Left renal pelvis (tissue), 4 donors: ENCODE data around the gene ABI1. TPM values are rescaled to one million over a fixed set of nuclear protein-coding genes. Genes with fewer than 3 reads are reported as not detected.

Source experiments
- DNase-seq, 4 donors: peaks; one replicate each; pipeline ENCODE4 v3.0.0-alpha.2; 2013; ENCODE audit warnings: low read depth in 4 of 4, low spot score in 3 of 4
- polyA plus RNA-seq, 4 donors: library from polyadenylated mRNA; unstranded; fragments of 120-200 nt; gene quantifications; one replicate each; pipeline ENCODE4 v1.2.1, GENCODE V29; 2013; ENCODE audit not compliant: insufficient read length in 4 of 4

ABI1 gene
- polyA plus RNA-seq, 4 donors, result 57.0 to 71.2 (median 64.5) TPM

- no peak for DNase-seq
Measured at GRCh38 chr10:26777686-26778085, 83.1 kb downstream of the ABI1 start.

GRCh38 chr10:26776258-26776657, 84.5 kb downstream of the ABI1 start:
- DNase-seq, result no peak

- no peak for DNase-seq
Measured at GRCh38 chr10:26773633-26774032, 87.1 kb downstream of the ABI1 start.

- DNase-seq, result no peak
Measured at GRCh38 chr10:26770069-26770468, 90.7 kb downstream of the ABI1 start.

GRCh38 chr10:26765549-26765948, 95.2 kb downstream of the ABI1 start:
- DNase-seq, result no peak

- no peak for DNase-seq
Measured at GRCh38 chr10:26759008-26759407, 101.8 kb downstream of the ABI1 start.

GRCh38 chr10:26755443-26755903, 105.3 kb downstream of the ABI1 start:
- DNase-seq, result no peak

- DNase-seq, result no peak
Measured at GRCh38 chr10:26746061-26746460, 114.7 kb downstream of the ABI1 start.

- DNase-seq, result no peak
Measured at GRCh38 chr10:26743841-26744240, 116.9 kb downstream of the ABI1 start.

- DNase-seq, result no peak
Measured at GRCh38 chr10:26743091-26743490, 117.7 kb downstream of the ABI1 start.

GRCh38 chr10:26741368-26741767, 119.4 kb downstream of the ABI1 start:
- no peak for DNase-seq

- DNase-seq, result no peak
Measured at GRCh38 chr10:26739071-26739631, 121.6 kb downstream of the ABI1 start.

- DNase-seq, result no peak
Measured at GRCh38 chr10:26738301-26738911, 122.4 kb downstream of the ABI1 start.

GRCh38 chr10:26737730-26738129, 123.0 kb downstream of the ABI1 start:
- DNase-seq, result no peak

GRCh38 chr10:26735435-26735834, 125.3 kb downstream of the ABI1 start:
- no peak for DNase-seq

- DNase-seq, result peak in 2 of 4 donors; percentile 3 to 22
Measured at GRCh38 chr10:26733750-26734568, 126.8 kb downstream of the ABI1 start.

GRCh38 chr10:26730552-26730951, 130.2 kb downstream of the ABI1 start:
- no peak for DNase-seq

- DNase-seq, result no peak
Measured at GRCh38 chr10:26729395-26729794, 131.4 kb downstream of the ABI1 start.

GRCh38 chr10:26728957-26729356, 131.8 kb downstream of the ABI1 start:
- DNase-seq, result no peak

GRCh38 chr10:26727005-26727404, 133.8 kb downstream of the ABI1 start:
- no peak for DNase-seq

GRCh38 chr10:26725837-26726727, 134.7 kb downstream of the ABI1 start:
- DNase-seq, result peak; percentile 20 to 39 (median 22)
